HG03432 (cell line): ENCODE results near the gene TMEM229B.

Source experiments
- ATAC-seq: cut with Tn5 transposase; IDR thresholded peaks from one replicate; pipeline ENCODE4 v1.9.1; 2021; ENCODE audit warnings: mild to moderate bottlenecking, moderate library complexity; ENCODE audit not compliant: unreplicated experiment

The TMEM229B gene

GRCh38 chr14:67515386-67516079 is 27.0 kb upstream of the TMEM229B start:
- ATAC-seq: peak; percentile 71

GRCh38 chr14:67514650-67515385 is 26.3 kb upstream of the TMEM229B start:
- peak; percentile 53 for ATAC-seq

- ATAC-seq: no peak
Measured at GRCh38 chr14:67514203-67514607, 25.7 kb upstream of the TMEM229B start.

- ATAC-seq: no peak
Measured at GRCh38 chr14:67513631-67514108, 25.1 kb upstream of the TMEM229B start.

GRCh38 chr14:67512463-67513310 is 24.2 kb upstream of the TMEM229B start:
- ATAC-seq: no peak

- no peak for ATAC-seq
Measured at GRCh38 chr14:67510836-67511235, 22.3 kb upstream of the TMEM229B start.

GRCh38 chr14:67510121-67510520 is 21.6 kb upstream of the TMEM229B start:
- ATAC-seq: no peak

- no peak for ATAC-seq
Measured at GRCh38 chr14:67508956-67509355, 20.4 kb upstream of the TMEM229B start.

- no peak for ATAC-seq
Measured at GRCh38 chr14:67505254-67505653, 16.7 kb upstream of the TMEM229B start.

GRCh38 chr14:67503331-67503730 is 14.8 kb upstream of the TMEM229B start:
- ATAC-seq: no peak

GRCh38 chr14:67502867-67503266 is 14.3 kb upstream of the TMEM229B start:
- no peak for ATAC-seq

- ATAC-seq: no peak
Measured at GRCh38 chr14:67501670-67502069, 13.1 kb upstream of the TMEM229B start.

GRCh38 chr14:67500981-67501380 is 12.5 kb upstream of the TMEM229B start:
- no peak for ATAC-seq

GRCh38 chr14:67497716-67498115 is 9.2 kb upstream of the TMEM229B start:
- no peak for ATAC-seq

- ATAC-seq: no peak
Measured at GRCh38 chr14:67497216-67497615, 8.7 kb upstream of the TMEM229B start.

- ATAC-seq: no peak
Measured at GRCh38 chr14:67495827-67496226, 7.3 kb upstream of the TMEM229B start.

GRCh38 chr14:67493092-67493717 is 4.7 kb upstream of the TMEM229B start:
- no peak for ATAC-seq

- ATAC-seq: no peak
Measured at GRCh38 chr14:67492538-67492937, 4.0 kb upstream of the TMEM229B start.

- no peak for ATAC-seq
Measured at GRCh38 chr14:67491741-67492507, 3.4 kb upstream of the TMEM229B start.

- ATAC-seq: no peak
Measured at GRCh38 chr14:67491285-67491684, 2.8 kb upstream of the TMEM229B start.
